ENCODE data around the gene GARIN5A.
A peak's percentile ranks its signal among the peaks of the same experiment; 100 is the strongest.

Gene GARIN5A

GRCh38 chr19:50476224-50476906 lies at the start of gene GARIN5A, which contains the start of gene EMC10:
Gene GARIN5A (minus strand): TSS chr19:50476848. CDS start chr19:50476388, 460 bp downstream.
Gene EMC10 (plus strand): TSS chr19:50476507. CDS start chr19:50476545, 38 bp downstream.
- H3K4me3 ChIP-seq (ENCODE audit: low read depth, low read length): peak within 1 kb of the TSS; percentile 93
- peak; percentile 83 for DNase-seq (ENCODE audit: low read depth)

- no peak for DNase-seq (ENCODE audit: low read depth)
- no peak overlapping the region for H3K4me3 ChIP-seq (ENCODE audit: low read depth, low read length)
Observed at GRCh38 chr19:50522881-50523280, 46.2 kb upstream of the GARIN5A start.

GRCh38 chr19:50520822-50521465 lies 44.3 kb upstream of the GARIN5A start:
- H3K4me3 ChIP-seq (ENCODE audit: low read depth, low read length): no peak overlapping the region
- no peak for DNase-seq (ENCODE audit: low read depth)

GRCh38 chr19:50519006-50519575 lies 42.4 kb upstream of the GARIN5A start:
- no peak overlapping the region for H3K4me3 ChIP-seq (ENCODE audit: low read depth, low read length)
- no peak for DNase-seq (ENCODE audit: low read depth)

- DNase-seq (ENCODE audit: low read depth): no peak
- no peak overlapping the region for H3K4me3 ChIP-seq (ENCODE audit: low read depth, low read length)
Observed at GRCh38 chr19:50518091-50519005, 41.7 kb upstream of the GARIN5A start.

- H3K4me3 ChIP-seq (ENCODE audit: low read depth, low read length): no peak overlapping the region
- DNase-seq (ENCODE audit: low read depth): no peak
Observed at GRCh38 chr19:50517704-50518075, 41.0 kb upstream of the GARIN5A start.

- no peak for DNase-seq (ENCODE audit: low read depth)
- no peak overlapping the region for H3K4me3 ChIP-seq (ENCODE audit: low read depth, low read length)
Observed at GRCh38 chr19:50516964-50517703, 40.5 kb upstream of the GARIN5A start.

GRCh38 chr19:50516456-50516855 lies 39.8 kb upstream of the GARIN5A start:
- no peak overlapping the region for H3K4me3 ChIP-seq (ENCODE audit: low read depth, low read length)
- DNase-seq (ENCODE audit: low read depth): no peak

GRCh38 chr19:50515168-50515561 lies 38.5 kb upstream of the GARIN5A start:
- DNase-seq (ENCODE audit: low read depth): no peak

GRCh38 chr19:50514346-50515167 lies 37.9 kb upstream of the GARIN5A start:
- no peak overlapping the region for H3K4me3 ChIP-seq (ENCODE audit: low read depth, low read length)
- DNase-seq (ENCODE audit: low read depth): no peak

More at GRCh38 chr19:50515168-50515561, 38.5 kb upstream of the GARIN5A start:
- H3K4me3 ChIP-seq (ENCODE audit: low read depth, low read length): no peak overlapping the region

- no peak within 1 kb of the TSS for H3K4me3 ChIP-seq (ENCODE audit: low read depth, low read length)
- no peak for DNase-seq (ENCODE audit: low read depth)
Observed at GRCh38 chr19:50513746-50514345, 37.2 kb upstream of the GARIN5A start, which contains the start of gene ASPDH. Gene ASPDH (minus strand): TSS chr19:50513913. CDS start chr19:50513823, 90 bp downstream.

GRCh38 chr19:50512999-50513745 lies 36.5 kb upstream of the GARIN5A start:
- DNase-seq (ENCODE audit: low read depth): no peak
- H3K4me3 ChIP-seq (ENCODE audit: low read depth, low read length): no peak overlapping the region

- peak overlapping the region; percentile 95 for H3K4me3 ChIP-seq (ENCODE audit: low read depth, low read length)
- DNase-seq (ENCODE audit: low read depth): no peak
Observed at GRCh38 chr19:50512112-50512998, 35.7 kb upstream of the GARIN5A start.

- peak within 1 kb of the TSS; percentile 95 for H3K4me3 ChIP-seq (ENCODE audit: low read depth, low read length)
- peak; percentile 98 for DNase-seq (ENCODE audit: low read depth)
Observed at GRCh38 chr19:50511069-50511822, 34.6 kb upstream of the GARIN5A start, which contains the start of gene JOSD2. Gene JOSD2 (minus strand): TSS chr19:50511191. CDS start chr19:50510431, 760 bp downstream.

GRCh38 chr19:50510700-50511068 lies 34.0 kb upstream of the GARIN5A start:
- DNase-seq (ENCODE audit: low read depth): no peak
- peak overlapping the region; percentile 95 for H3K4me3 ChIP-seq (ENCODE audit: low read depth, low read length)

Measured in skeletal muscle cell (primary cell).